Measurements from ENCODE around the gene TM9SF1. TPM values are rescaled to one million over a fixed set of nuclear protein-coding genes. Genes with fewer than 3 reads are reported as not detected.
A peak's percentile ranks its signal among the peaks of the same experiment; 100 is the strongest.

The TM9SF1 gene
- total and polyA plus RNA-seq, 10 of the 15 experiments (the other 5 are each of a cell fraction or from before 2014, with no cell fraction given), result 7.2 to 39.2 (median 17.6) TPM

DNA sequence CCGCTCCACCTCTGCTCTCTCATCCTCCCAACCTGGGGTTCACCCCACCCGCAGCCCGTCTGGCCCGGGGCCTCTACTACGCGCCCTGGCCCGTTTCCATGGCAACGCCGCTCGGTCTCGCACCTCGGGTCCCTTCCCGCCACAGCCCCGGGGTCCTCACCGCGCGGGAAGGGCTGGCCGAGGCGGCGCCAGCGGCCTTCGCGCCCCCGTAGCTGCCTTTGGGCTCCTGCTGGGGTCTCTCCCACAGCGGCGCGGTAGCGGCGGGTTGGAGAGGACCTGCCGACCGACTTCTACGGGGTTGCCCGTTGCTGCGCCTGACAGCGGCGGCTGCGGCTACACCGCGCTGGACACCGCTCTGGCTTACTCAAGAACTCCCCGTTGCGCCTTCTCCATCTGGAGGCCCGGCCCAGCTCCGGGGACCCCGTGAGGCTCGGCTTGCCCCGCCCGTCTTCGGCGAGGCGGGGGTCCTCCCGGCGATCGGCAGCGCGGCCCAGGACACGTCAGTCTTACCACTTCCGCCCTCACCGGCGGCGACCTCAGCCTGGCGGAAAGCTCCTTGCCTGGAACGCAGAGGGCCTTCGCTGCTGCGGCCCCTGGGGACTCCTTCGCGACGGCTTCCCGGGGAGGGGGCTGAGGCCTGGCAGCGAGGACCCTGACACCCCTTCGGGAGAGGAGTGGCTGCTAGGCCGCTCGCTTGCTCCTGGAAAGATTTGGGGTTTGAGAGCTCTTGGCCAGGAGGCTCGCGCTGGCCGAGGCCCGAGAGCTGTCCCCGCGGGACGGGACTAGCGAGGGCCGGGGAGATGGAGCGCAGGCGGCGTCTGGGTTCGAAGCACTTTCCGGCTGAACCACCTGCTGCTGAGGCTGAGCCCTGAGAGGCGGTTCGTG lies at the start of gene TM9SF1 (continued):
- TF ChIP-seq, protein P1, sequence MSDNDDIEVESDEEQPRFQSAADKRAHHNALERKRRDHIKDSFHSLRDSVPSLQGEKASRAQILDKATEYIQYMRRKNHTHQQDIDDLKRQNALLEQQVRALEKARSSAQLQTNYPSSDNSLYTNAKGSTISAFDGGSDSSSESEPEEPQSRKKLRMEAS (IDR thresholded peaks at IDR 0.05; ENCODE audit: low read depth, low read length), result peak; percentile 89
- TF ChIP-seq, protein P2, sequence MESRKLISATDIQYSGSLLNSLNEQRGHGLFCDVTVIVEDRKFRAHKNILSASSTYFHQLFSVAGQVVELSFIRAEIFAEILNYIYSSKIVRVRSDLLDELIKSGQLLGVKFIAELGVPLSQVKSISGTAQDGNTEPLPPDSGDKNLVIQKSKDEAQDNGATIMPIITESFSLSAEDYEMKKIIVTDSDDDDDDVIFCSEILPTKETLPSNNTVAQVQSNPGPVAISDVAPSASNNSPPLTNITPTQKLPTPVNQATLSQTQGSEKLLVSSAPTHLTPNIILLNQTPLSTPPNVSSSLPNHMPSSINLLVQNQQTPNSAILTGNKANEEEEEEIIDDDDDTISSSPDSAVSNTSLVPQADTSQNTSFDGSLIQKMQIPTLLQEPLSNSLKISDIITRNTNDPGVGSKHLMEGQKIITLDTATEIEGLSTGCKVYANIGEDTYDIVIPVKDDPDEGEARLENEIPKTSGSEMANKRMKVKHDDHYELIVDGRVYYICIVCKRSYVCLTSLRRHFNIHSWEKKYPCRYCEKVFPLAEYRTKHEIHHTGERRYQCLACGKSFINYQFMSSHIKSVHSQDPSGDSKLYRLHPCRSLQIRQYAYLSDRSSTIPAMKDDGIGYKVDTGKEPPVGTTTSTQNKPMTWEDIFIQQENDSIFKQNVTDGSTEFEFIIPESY (IDR thresholded peaks at IDR 0.05), result peak; percentile 85; the same call in 1 of the 2 replicates
- no peak for TF ChIP-seq ESRRA (IDR thresholded peaks at IDR 0.05; ENCODE audit: low read length)
- peak; percentile 79 for TF ChIP-seq TARDBP (IDR thresholded peaks at IDR 0.05; ENCODE audit: borderline replicate concordance)
- TF ChIP-seq, protein P3, sequence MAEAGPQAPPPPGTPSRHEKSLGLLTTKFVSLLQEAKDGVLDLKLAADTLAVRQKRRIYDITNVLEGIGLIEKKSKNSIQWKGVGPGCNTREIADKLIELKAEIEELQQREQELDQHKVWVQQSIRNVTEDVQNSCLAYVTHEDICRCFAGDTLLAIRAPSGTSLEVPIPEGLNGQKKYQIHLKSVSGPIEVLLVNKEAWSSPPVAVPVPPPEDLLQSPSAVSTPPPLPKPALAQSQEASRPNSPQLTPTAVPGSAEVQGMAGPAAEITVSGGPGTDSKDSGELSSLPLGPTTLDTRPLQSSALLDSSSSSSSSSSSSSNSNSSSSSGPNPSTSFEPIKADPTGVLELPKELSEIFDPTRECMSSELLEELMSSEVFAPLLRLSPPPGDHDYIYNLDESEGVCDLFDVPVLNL (IDR thresholded peaks at IDR 0.05; ENCODE audit: low read depth, low read length), result peak; percentile 73
- TF ChIP-seq STAT3 (IDR thresholded peaks at IDR 0.05; ENCODE audit: low read depth, low read length), result no peak
- no peak for TF ChIP-seq CHD4 (IDR thresholded peaks at IDR 0.05)
- TF ChIP-seq SRF (IDR thresholded peaks at IDR 0.05; ENCODE audit: low read depth in 2 of 2, low read length in 2 of 2), result peak in 1 of 2 experiments; percentile 63; a peak in 2 of 4 replicates
- TF ChIP-seq WRNIP1 (IDR thresholded peaks at IDR 0.05; ENCODE audit: borderline replicate concordance, low read depth, low read length), result no peak
- 0 out of 2 replicates have a peak, but pooled peaks have one; percentile 54 for TF ChIP-seq ATF7 (IDR thresholded peaks at IDR 0.05; ENCODE audit: low read depth)
- peak; percentile 89 for TF ChIP-seq ZNF207 (IDR thresholded peaks at IDR 0.05; ENCODE audit: borderline replicate concordance)
- peak; percentile 96 for TF ChIP-seq CREB1 (IDR thresholded peaks at IDR 0.05; ENCODE audit: low read depth)
- TF ChIP-seq CHD1 (IDR thresholded peaks at IDR 0.05; ENCODE audit: low read depth, low read length), result 0 out of 2 replicates have a peak, but pooled peaks have one; percentile 50
- peak; percentile 70 for TF ChIP-seq SIX5 (IDR thresholded peaks at IDR 0.05; ENCODE audit: low read depth, low read length, severe bottlenecking)
- peak; percentile 95 for TF ChIP-seq MYC (IDR thresholded peaks at IDR 0.05; ENCODE audit: insufficient read depth, insufficient read length, insufficient replicate concordance, low read length, severe bottlenecking)
- TF ChIP-seq LARP7 (IDR thresholded peaks at IDR 0.05), result peak; percentile 98
- peak; percentile 12 to 37; a peak in 2 of 3 replicates for TF ChIP-seq EGR1 (IDR thresholded peaks at IDR 0.05; ENCODE audit: borderline replicate concordance in 1 of 2, low read depth in 2 of 2, low read length in 2 of 2)
- TF ChIP-seq IKZF2 (IDR thresholded peaks at IDR 0.05), result peak in 1 of 2 experiments; percentile 24; a peak in 2 of 4 replicates
- TF ChIP-seq RB1 (IDR thresholded peaks at IDR 0.05; ENCODE audit: borderline replicate concordance), result peak; percentile 98; the same call in 1 of the 2 replicates
- peak; percentile 19 for TF ChIP-seq SP1 (IDR thresholded peaks at IDR 0.05; ENCODE audit: low read depth, low read length)
- TF ChIP-seq, protein P4, sequence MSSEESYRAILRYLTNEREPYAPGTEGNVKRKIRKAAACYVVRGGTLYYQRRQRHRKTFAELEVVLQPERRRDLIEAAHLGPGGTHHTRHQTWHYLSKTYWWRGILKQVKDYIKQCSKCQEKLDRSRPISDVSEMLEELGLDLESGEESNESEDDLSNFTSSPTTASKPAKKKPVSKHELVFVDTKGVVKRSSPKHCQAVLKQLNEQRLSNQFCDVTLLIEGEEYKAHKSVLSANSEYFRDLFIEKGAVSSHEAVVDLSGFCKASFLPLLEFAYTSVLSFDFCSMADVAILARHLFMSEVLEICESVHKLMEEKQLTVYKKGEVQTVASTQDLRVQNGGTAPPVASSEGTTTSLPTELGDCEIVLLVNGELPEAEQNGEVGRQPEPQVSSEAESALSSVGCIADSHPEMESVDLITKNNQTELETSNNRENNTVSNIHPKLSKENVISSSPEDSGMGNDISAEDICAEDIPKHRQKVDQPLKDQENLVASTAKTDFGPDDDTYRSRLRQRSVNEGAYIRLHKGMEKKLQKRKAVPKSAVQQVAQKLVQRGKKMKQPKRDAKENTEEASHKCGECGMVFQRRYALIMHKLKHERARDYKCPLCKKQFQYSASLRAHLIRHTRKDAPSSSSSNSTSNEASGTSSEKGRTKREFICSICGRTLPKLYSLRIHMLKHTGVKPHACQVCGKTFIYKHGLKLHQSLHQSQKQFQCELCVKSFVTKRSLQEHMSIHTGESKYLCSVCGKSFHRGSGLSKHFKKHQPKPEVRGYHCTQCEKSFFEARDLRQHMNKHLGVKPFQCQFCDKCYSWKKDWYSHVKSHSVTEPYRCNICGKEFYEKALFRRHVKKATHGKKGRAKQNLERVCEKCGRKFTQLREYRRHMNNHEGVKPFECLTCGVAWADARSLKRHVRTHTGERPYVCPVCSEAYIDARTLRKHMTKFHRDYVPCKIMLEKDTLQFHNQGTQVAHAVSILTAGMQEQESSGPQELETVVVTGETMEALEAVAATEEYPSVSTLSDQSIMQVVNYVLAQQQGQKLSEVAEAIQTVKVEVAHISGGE (CRISPR knock-in tag; IDR thresholded peaks at IDR 0.05), result peak; percentile 78
- TF ChIP-seq SMAD1 (IDR thresholded peaks at IDR 0.05; ENCODE audit: low read depth, partially characterized antibody), result no peak

Measured in GM12878 (cell line).